ENCODE measurements around the gene TMEM87A.
"Not testable (repeated sequence)": the region's sequence is repeated elsewhere in the genome, so short reads cannot be mapped to it uniquely, and the experiment has no call there.

The TMEM87A gene

DNA sequence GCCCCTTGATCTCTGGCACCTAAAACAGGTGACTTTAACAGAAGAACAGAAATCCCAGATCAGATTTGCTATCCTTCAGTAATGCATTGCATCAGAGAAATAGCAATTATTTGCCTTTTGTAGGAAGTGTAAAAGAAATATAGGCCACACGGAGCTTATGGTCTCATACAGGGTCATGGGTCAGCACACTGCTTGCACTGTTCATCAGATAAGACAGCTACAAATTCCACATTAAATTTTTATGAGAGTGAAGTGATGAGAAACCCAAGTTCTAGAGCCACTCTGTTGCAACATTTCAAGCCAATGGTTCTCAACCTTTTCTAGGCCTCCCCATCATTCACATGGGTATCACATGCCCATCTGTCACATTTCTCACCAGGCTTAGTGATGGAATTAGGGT is 33.4 kb upstream of the TMEM87A start:
- H3K9me3 ChIP-seq (ENCODE audit: control extremely low read depth in 1 of 5, control insufficient read depth in 4 of 5, insufficient read depth in 2 of 5, low read depth in 1 of 5, low read length in 4 of 5), result peaks cover 0 to 3% (median 1%) of the 10 kb centered on the region in 5 experiments
- peaks cover 4 to 33% (median 7%) of the 10 kb centered on the region in 4 experiments for H3K36me3 ChIP-seq (ENCODE audit: control insufficient read depth in 4 of 4, insufficient read depth in 4 of 4, low read length in 3 of 4)
- no peaks in the 10 kb centered on the region for H3K4me1 ChIP-seq (ENCODE audit: control extremely low read depth in 1 of 4, control insufficient read depth in 4 of 4, insufficient read depth in 4 of 4, low read length in 3 of 4)
- ChIA-PET CTCF (no interaction called here), POLR2A (no interaction called here)
- WGBS (ENCODE audit: insufficient coverage), result no CpG with 5 or more reads among the region's 1 CpG
- H3K4me3 ChIP-seq (ENCODE audit: control insufficient read depth in 1 of 7, extremely low read depth in 1 of 7, insufficient read depth in 4 of 7, low read depth in 2 of 7, low read length in 6 of 7), result no peak overlapping the region
- DNase-seq, result no peak
- no peaks in the 10 kb centered on the region for H3K27me3 ChIP-seq (replicated peaks in 2 of 5; ENCODE audit: control insufficient read depth in 4 of 5, insufficient read depth in 5 of 5, low read length in 4 of 5)
- no peak overlapping the region for H3K27ac ChIP-seq (ENCODE audit: insufficient read depth in 1 of 2, low read depth in 1 of 2, low read length in 2 of 2, poor library complexity in 1 of 2, severe bottlenecking in 2 of 2)

DNA sequence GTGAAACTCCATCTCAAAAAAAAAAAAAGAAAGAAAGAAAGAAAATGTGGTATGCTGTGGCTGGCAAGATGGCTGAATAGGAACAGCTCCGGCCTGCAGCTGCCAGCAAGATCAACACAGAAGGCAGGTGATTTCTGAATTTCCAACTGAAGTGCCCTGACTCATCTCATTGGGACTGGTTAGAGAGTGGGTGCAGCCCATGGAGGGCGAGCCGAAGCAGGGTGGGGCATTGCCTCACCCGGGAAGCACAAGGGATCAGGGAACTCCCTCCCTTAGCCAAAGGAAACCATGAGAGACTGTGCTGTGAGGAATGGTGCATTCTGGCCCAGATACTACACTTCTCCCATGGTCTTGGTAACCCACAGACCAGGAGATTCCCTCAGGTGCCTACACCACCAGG is 27.8 kb upstream of the TMEM87A start:
- H3K4me3 ChIP-seq (ENCODE audit: control insufficient read depth in 1 of 7, extremely low read depth in 1 of 7, insufficient read depth in 4 of 7, low read depth in 2 of 7, low read length in 6 of 7); H3K9me3 ChIP-seq (ENCODE audit: control extremely low read depth in 1 of 5, control insufficient read depth in 4 of 5, insufficient read depth in 2 of 5, low read depth in 1 of 5, low read length in 4 of 5); POLR2A ChIA-PET; H3K4me1 ChIP-seq (ENCODE audit: control extremely low read depth in 1 of 4, control insufficient read depth in 4 of 4, insufficient read depth in 4 of 4, low read length in 3 of 4); H3K27ac ChIP-seq (ENCODE audit: insufficient read depth in 1 of 2, low read depth in 1 of 2, low read length in 2 of 2, poor library complexity in 1 of 2, severe bottlenecking in 2 of 2); DNase-seq; CTCF ChIA-PET; H3K27me3 ChIP-seq (replicated peaks in 2 of 5; ENCODE audit: control insufficient read depth in 4 of 5, insufficient read depth in 5 of 5, low read length in 4 of 5): not testable (repeated sequence)
- WGBS (ENCODE audit: insufficient coverage), result 95% methylated on average over 4 of the region's 4 CpGs
- peaks cover 0 to 18% (median 3%) of the 10 kb centered on the region in 4 experiments for H3K36me3 ChIP-seq (ENCODE audit: control insufficient read depth in 4 of 4, insufficient read depth in 4 of 4, low read length in 3 of 4)

DNA sequence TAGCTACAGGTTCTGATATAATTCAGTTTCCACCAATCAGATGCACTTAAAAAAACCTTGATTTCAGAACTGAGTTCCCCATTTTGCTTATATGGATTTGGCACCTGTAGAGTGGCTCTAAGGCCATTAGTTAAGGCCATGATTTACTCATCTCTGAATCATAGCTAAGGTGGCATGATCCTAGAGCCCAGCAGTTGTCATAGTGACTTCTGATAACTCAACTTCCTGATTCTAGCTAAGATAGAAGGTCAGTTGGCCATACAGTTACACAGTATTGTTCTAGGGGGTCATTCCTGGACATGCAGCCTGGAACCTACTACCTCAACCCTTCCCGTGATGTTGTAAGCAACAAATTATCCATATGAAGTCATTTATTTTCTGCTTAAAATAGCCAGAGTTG is 15.9 kb upstream of the TMEM87A start:
- no peaks in the 10 kb centered on the region for H3K9me3 ChIP-seq (ENCODE audit: control extremely low read depth in 1 of 5, control insufficient read depth in 4 of 5, insufficient read depth in 2 of 5, low read depth in 1 of 5, low read length in 4 of 5)
- peaks cover 5 to 40% (median 13%) of the 10 kb centered on the region in 4 experiments for H3K36me3 ChIP-seq (ENCODE audit: control insufficient read depth in 4 of 4, insufficient read depth in 4 of 4, low read length in 3 of 4)
- H3K4me1 ChIP-seq (ENCODE audit: control extremely low read depth in 1 of 4, control insufficient read depth in 4 of 4, insufficient read depth in 4 of 4, low read length in 3 of 4), result no peaks in the 10 kb centered on the region
- no CpG with 5 or more reads among the region's 1 CpG for WGBS (ENCODE audit: insufficient coverage)
- CTCF ChIA-PET, result interaction anchor here (1.3 kb wide), 1 partner anchor 9 kb away, joined by 3 read pairs; no protein-coding TSS in a partner anchor
- no peak for DNase-seq
- H3K27me3 ChIP-seq (replicated peaks in 2 of 5; ENCODE audit: control insufficient read depth in 4 of 5, insufficient read depth in 5 of 5, low read length in 4 of 5), result no peaks in the 10 kb centered on the region
- H3K4me3 ChIP-seq (ENCODE audit: control insufficient read depth in 1 of 7, extremely low read depth in 1 of 7, insufficient read depth in 4 of 7, low read depth in 2 of 7, low read length in 6 of 7), result no peak overlapping the region
- POLR2A ChIA-PET, result no interaction called here
- H3K27ac ChIP-seq (ENCODE audit: insufficient read depth in 1 of 2, low read depth in 1 of 2, low read length in 2 of 2, poor library complexity in 1 of 2, severe bottlenecking in 2 of 2), result no peak overlapping the region

DNA sequence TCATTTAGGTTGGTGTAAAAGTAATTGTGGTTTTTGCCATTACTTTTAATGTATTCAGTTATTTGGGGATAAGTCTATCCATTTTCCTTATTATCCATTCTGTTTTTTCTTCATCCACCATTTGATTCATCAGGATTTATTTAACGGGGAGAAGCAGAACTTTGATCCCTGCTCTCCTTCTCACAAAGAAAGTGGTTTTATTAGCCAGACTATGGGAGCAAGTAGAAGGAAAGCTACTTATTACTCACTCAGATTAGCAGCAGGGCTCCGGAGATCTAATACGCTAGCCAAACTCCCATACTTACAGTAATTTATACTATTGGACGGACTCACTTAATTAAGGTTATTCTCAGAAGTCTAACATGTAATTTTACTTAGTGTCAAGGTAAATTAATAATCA is 14.7 kb upstream of the TMEM87A start:
- POLR2A ChIA-PET, result no interaction called here
- no CpG with 5 or more reads among the region's 4 CpGs for WGBS (ENCODE audit: insufficient coverage)
- CTCF ChIA-PET, result no interaction called here
- Histone ChIP-seq H3K36me3 (ENCODE audit: control insufficient read depth in 4 of 4, insufficient read depth in 4 of 4, low read length in 3 of 4) (peaks cover 10 to 45% (median 17%) of the 10 kb centered on the region in 4 experiments), H3K4me3 (ENCODE audit: control insufficient read depth in 1 of 7, extremely low read depth in 1 of 7, insufficient read depth in 4 of 7, low read depth in 2 of 7, low read length in 6 of 7) (no peak overlapping the region), H3K27ac (ENCODE audit: insufficient read depth in 1 of 2, low read depth in 1 of 2, low read length in 2 of 2, poor library complexity in 1 of 2, severe bottlenecking in 2 of 2) (no peak overlapping the region), H3K27me3 (replicated peaks in 2 of 5; ENCODE audit: control insufficient read depth in 4 of 5, insufficient read depth in 5 of 5, low read length in 4 of 5) (no peaks in the 10 kb centered on the region), H3K4me1 (ENCODE audit: control extremely low read depth in 1 of 4, control insufficient read depth in 4 of 4, insufficient read depth in 4 of 4, low read length in 3 of 4) (no peaks in the 10 kb centered on the region), H3K9me3 (ENCODE audit: control extremely low read depth in 1 of 5, control insufficient read depth in 4 of 5, insufficient read depth in 2 of 5, low read depth in 1 of 5, low read length in 4 of 5) (no peaks in the 10 kb centered on the region)
- DNase-seq, result no peak

DNA sequence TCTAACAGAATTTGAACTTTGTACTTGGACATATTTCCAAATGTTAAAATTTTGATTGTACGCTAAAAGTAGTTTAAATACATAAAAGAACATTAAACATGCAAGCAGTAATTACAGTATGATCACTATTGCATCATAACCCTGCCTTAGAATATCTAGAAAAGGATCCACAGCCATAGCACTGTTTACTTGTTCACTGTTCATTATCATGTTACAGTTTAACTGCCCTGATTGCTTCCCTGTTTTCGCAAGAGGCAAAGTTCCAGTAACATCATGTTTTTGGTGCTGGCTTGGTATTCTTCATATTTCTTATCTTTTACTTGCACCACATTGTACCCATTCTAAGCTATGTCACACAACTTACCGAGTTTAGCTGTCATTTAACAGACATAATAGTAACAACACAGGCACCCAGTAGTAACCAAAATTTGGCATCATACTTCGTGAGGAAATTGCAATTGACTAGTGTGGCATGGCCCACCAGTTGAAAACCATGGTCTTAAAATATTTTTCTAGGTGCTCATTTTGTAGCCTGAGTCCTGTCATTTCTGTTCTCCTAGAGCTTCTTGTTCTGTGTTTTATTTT is 13.3 kb upstream of the TMEM87A start:
- no peak overlapping the region for H3K27ac ChIP-seq (ENCODE audit: insufficient read depth in 1 of 2, low read depth in 1 of 2, low read length in 2 of 2, poor library complexity in 1 of 2, severe bottlenecking in 2 of 2)
- no peak for DNase-seq
- H3K9me3 ChIP-seq (ENCODE audit: control extremely low read depth in 1 of 5, control insufficient read depth in 4 of 5, insufficient read depth in 2 of 5, low read depth in 1 of 5, low read length in 4 of 5), result no peaks in the 10 kb centered on the region
- H3K27me3 ChIP-seq (replicated peaks in 2 of 5; ENCODE audit: control insufficient read depth in 4 of 5, insufficient read depth in 5 of 5, low read length in 4 of 5), result no peaks in the 10 kb centered on the region
- ChIA-PET CTCF (no interaction called here), POLR2A (no interaction called here)
- H3K36me3 ChIP-seq (ENCODE audit: control insufficient read depth in 4 of 4, insufficient read depth in 4 of 4, low read length in 3 of 4), result peaks cover 7 to 37% (median 16%) of the 10 kb centered on the region in 4 experiments
- H3K4me1 ChIP-seq (ENCODE audit: control extremely low read depth in 1 of 4, control insufficient read depth in 4 of 4, insufficient read depth in 4 of 4, low read length in 3 of 4), result no peaks in the 10 kb centered on the region
- H3K4me3 ChIP-seq (ENCODE audit: control insufficient read depth in 1 of 7, extremely low read depth in 1 of 7, insufficient read depth in 4 of 7, low read depth in 2 of 7, low read length in 6 of 7), result no peak overlapping the region
- WGBS (ENCODE audit: insufficient coverage), result 100% methylated on average over 3 of the region's 4 CpGs

DNA sequence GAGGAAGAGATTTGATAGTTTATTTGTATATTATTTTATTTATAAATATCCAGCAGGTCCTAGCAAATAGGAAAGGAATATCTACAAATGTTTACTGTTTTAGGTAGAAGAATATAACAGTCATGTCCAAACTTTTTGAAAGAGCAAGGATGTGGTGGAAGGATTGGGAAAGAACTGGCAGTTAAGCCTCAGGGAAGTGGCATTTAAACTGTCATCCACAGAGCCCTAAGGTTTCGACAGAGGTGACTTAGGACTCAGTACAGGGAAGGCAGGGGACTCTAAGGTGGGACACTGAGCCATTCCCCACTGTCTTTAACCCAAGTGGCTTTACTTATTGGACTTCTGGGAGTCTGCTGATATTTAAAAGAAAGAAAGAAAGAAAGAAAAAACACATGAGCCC is 11.8 kb upstream of the TMEM87A start:
- H3K27ac ChIP-seq (ENCODE audit: insufficient read depth in 1 of 2, low read depth in 1 of 2, low read length in 2 of 2, poor library complexity in 1 of 2, severe bottlenecking in 2 of 2), result no peak overlapping the region
- peaks cover 0 to under 1% (median 0%) of the 10 kb centered on the region in 4 experiments for H3K4me1 ChIP-seq (ENCODE audit: control extremely low read depth in 1 of 4, control insufficient read depth in 4 of 4, insufficient read depth in 4 of 4, low read length in 3 of 4)
- 83% methylated on average over 1 of the region's 1 CpG for WGBS (ENCODE audit: insufficient coverage)
- H3K4me3 ChIP-seq (ENCODE audit: control insufficient read depth in 1 of 7, extremely low read depth in 1 of 7, insufficient read depth in 4 of 7, low read depth in 2 of 7, low read length in 6 of 7), result no peak overlapping the region
- peak in 1 of 3 donors; percentile 6 for DNase-seq
- H3K27me3 ChIP-seq (replicated peaks in 2 of 5; ENCODE audit: control insufficient read depth in 4 of 5, insufficient read depth in 5 of 5, low read length in 4 of 5), result no peaks in the 10 kb centered on the region
- ChIA-PET POLR2A (interaction anchor here (0.6 kb wide), 1 partner anchor 28 kb away, joined by 3 read pairs; no protein-coding TSS in a partner anchor), CTCF (no interaction called here)
- H3K9me3 ChIP-seq (ENCODE audit: control extremely low read depth in 1 of 5, control insufficient read depth in 4 of 5, insufficient read depth in 2 of 5, low read depth in 1 of 5, low read length in 4 of 5), result no peaks in the 10 kb centered on the region
- H3K36me3 ChIP-seq (ENCODE audit: control insufficient read depth in 4 of 4, insufficient read depth in 4 of 4, low read length in 3 of 4), result peaks cover 16 to 38% (median 21%) of the 10 kb centered on the region in 4 experiments

DNA sequence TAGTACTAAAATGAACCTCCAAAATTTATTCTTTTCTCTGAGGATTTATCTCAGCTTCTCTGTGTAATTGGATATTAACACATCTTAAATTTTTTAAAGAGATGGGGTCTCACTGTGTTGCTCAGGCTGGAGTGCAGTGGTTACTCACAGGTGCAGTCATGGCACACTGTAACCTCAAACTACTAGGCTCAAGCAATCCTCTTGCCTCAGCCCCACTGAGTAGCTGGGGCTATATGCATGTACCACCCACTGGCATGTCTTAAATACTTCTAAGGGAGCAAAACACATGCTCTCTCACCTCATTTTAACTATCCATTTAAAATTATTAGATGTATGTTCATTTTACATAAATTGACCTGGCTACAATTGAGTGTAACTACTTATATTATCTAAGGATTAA is 11.3 kb upstream of the TMEM87A start:
- Histone ChIP-seq H3K9me3 (ENCODE audit: control extremely low read depth in 1 of 5, control insufficient read depth in 4 of 5, insufficient read depth in 2 of 5, low read depth in 1 of 5, low read length in 4 of 5) (no peaks in the 10 kb centered on the region), H3K36me3 (ENCODE audit: control insufficient read depth in 4 of 4, insufficient read depth in 4 of 4, low read length in 3 of 4) (peaks cover 16 to 35% (median 21%) of the 10 kb centered on the region in 4 experiments), H3K27me3 (replicated peaks in 2 of 5; ENCODE audit: control insufficient read depth in 4 of 5, insufficient read depth in 5 of 5, low read length in 4 of 5) (no peaks in the 10 kb centered on the region), H3K4me3 (ENCODE audit: control insufficient read depth in 1 of 7, extremely low read depth in 1 of 7, insufficient read depth in 4 of 7, low read depth in 2 of 7, low read length in 6 of 7) (no peak overlapping the region), H3K4me1 (ENCODE audit: control extremely low read depth in 1 of 4, control insufficient read depth in 4 of 4, insufficient read depth in 4 of 4, low read length in 3 of 4) (peaks cover 0 to 5% (median 0%) of the 10 kb centered on the region in 4 experiments), H3K27ac (ENCODE audit: insufficient read depth in 1 of 2, low read depth in 1 of 2, low read length in 2 of 2, poor library complexity in 1 of 2, severe bottlenecking in 2 of 2) (no peak overlapping the region)
- ChIA-PET POLR2A (interaction anchor here (0.6 kb wide), 1 partner anchor 28 kb away, joined by 3 read pairs; no protein-coding TSS in a partner anchor), CTCF (no interaction called here)
- DNase-seq, result no peak

Data from common myeloid progenitor, CD34-positive (primary cell).